A673 (cell line): Measurements from ENCODE around the gene ARFGEF2.

Experiments used
- CTCF ChIP-seq: fragments of 300-800, 200-600 bp; sonication (generic); conservative IDR thresholded peaks from 2 replicates; pipeline ENCODE4 v1.5.1; 2017; ENCODE audit warnings: low read depth, mild to moderate bottlenecking, antibody characterized with exemption, low read length, moderate library complexity, mixed read lengths
- EZH2 ChIP-seq: fragments of 200-600 bp; sonication (generic); IDR thresholded peaks from 2 replicates; pipeline ENCODE4 v1.6.1; 2017; ENCODE audit warnings: borderline replicate concordance, low read depth, mild to moderate bottlenecking, mixed read lengths, antibody characterized with exemption, low read length; ENCODE audit not compliant: poor library complexity, severe bottlenecking

- TF ChIP-seq EZH2 (no peak), CTCF (no peak)
Measured at GRCh38 chr20:48932375-48932941, 10.9 kb downstream of the ARFGEF2 start.
